Vagina (tissue), 2 donors: Measurements from ENCODE around the gene PTPRA.

Experiments
- CTCF ChIP-seq, 3 experiments: fragments of 450-650 bp in 2 of 3; fragments of 200-600 bp in 1 of 3; sonication (generic) in 1 of 3; IDR thresholded peaks; one replicate each; pipeline ENCODE4 v1.5.1; 2017 to 2019; ENCODE audit warnings: antibody characterized with exemption in 3 of 3, mild to moderate bottlenecking in 2 of 3, moderate library complexity in 2 of 3
- POLR2AphosphoS5 ChIP-seq, 2 donors: sonication (generic); formaldehyde crosslinking; IDR thresholded peaks; one replicate each; pipeline ENCODE4 v1.9.0; 2017; ENCODE audit warnings: antibody characterized with exemption in 2 of 2, mild to moderate bottlenecking in 2 of 2, low read depth in 1 of 2; ENCODE audit not compliant: insufficient read depth in 1 of 2

GRCh38 chr20:3070725-3071124 is 197.4 kb downstream of the PTPRA start:
- TF ChIP-seq POLR2AphosphoS5 (IDR thresholded peaks at IDR 0.05; ENCODE audit: insufficient read depth in 1 of 2, low read depth in 1 of 2) (no peak), CTCF (IDR thresholded peaks at IDR 0.05) (no peak)
